Upper lobe of right lung (tissue), 1 donor: Measurements from ENCODE around the gene ASF1B. TPM values are rescaled to one million over a fixed set of nuclear protein-coding genes. Genes with fewer than 3 reads are reported as not detected.

Experiments used
- ATAC-seq: fragments of 200-7000 bp; cut with Tn5 transposase; one replicate; pipeline ENCODE4 v1.9.1; 2020; ENCODE audit warnings: mild to moderate bottlenecking, moderate library complexity
- DNase-seq: peaks from one replicate; pipeline ENCODE4 v3.0.0-alpha.2; 2020
- H3K27ac ChIP-seq: fragments of 200-600 bp; one replicate; pipeline ENCODE4 v1.8.0; 2022
- H3K27me3 ChIP-seq: fragments of 200-600 bp; one replicate; pipeline ENCODE4 v1.8.0; 2022; ENCODE audit warnings: mild to moderate bottlenecking
- H3K36me3 ChIP-seq: fragments of 200-600 bp; one replicate; pipeline ENCODE4 v1.8.0; 2022
- H3K4me1 ChIP-seq: fragments of 200-600 bp; one replicate; pipeline ENCODE4 v1.8.0; 2022
- H3K4me3 ChIP-seq: fragments of 200-600 bp; one replicate; pipeline ENCODE4 v1.8.0; 2022; ENCODE audit warnings: mild to moderate bottlenecking
- H3K9me3 ChIP-seq: fragments of 200-600 bp; one replicate; pipeline ENCODE4 v1.8.0; 2022
- CTCF ChIP-seq: fragments of 200-600 bp; IDR thresholded peaks from one replicate; pipeline ENCODE4 v1.8.0; 2022; ENCODE audit warnings: antibody characterized with exemption
- intact Hi-C: fragments of 100-400 bp; cut with DNase I; formaldehyde crosslinking; loops from one replicate; pipeline ENCODE4 v1.11.0; 2022
- total RNA-seq: library from RNA; stranded (reverse); fragmentation: NEBNext Ultra II Directional; extraction: Animal tissue kit (Norgen Biotek cat#: 25700); gene quantifications from one replicate; pipeline ENCODE4 v1.2.1, GENCODE V29; 2021
- donor health status: DM: no; HTN: yes; CAD: no; lungs with severe emphysema.

Gene ASF1B
- total RNA-seq, 1 donor from 2014 or later: 1.9 TPM

GRCh38 chr19:14070268-14071050 lies 65.9 kb downstream of the ASF1B start:
- ATAC-seq (no peak), DNase-seq (no peak)
- no peak overlapping the region for H3K27ac ChIP-seq
- H3K36me3 ChIP-seq: no peaks in the 10 kb centered on the region
- intact Hi-C loops: no loop called here
- no peaks in the 10 kb centered on the region for H3K9me3 ChIP-seq
- no peak overlapping the region for H3K4me3 ChIP-seq
- TF ChIP-seq CTCF: no peak
- H3K27me3 ChIP-seq: no peaks in the 10 kb centered on the region
- peaks cover 22% of the 10 kb centered on the region for H3K4me1 ChIP-seq

Other genes starting within 250 kb of the ASF1B start
- 2.0 TPM for gene BRME1, start 230.5 kb downstream of the ASF1B start, total RNA-seq
- gene CC2D1A, start 230.4 kb downstream of the ASF1B start, total RNA-seq: 28.9 TPM
- gene PODNL1, start 198.2 kb downstream of the ASF1B start, total RNA-seq: 2.8 TPM
- gene DCAF15, start 184.1 kb downstream of the ASF1B start, total RNA-seq: 35.1 TPM
- gene RFX1, start 130.3 kb downstream of the ASF1B start, total RNA-seq: 17.8 TPM
- not detected for gene RLN3, start 108.4 kb downstream of the ASF1B start, total RNA-seq
- 16.2 TPM for gene IL27RA, start 104.8 kb downstream of the ASF1B start, total RNA-seq
- 10.0 TPM for gene PALM3, start 74.5 kb downstream of the ASF1B start, total RNA-seq
- gene MISP3, start 63.8 kb downstream of the ASF1B start, total RNA-seq: 6.7 TPM
- gene C19orf67, start 50.8 kb downstream of the ASF1B start, total RNA-seq: not detected
- gene SAMD1, start 45.8 kb downstream of the ASF1B start, total RNA-seq: 45.9 TPM
- gene PRKACA, start 18.8 kb downstream of the ASF1B start, total RNA-seq: 85.7 TPM
- gene ADGRL1, start 69.6 kb upstream of the ASF1B start, total RNA-seq: 26.3 TPM
- 165 TPM for gene ADGRE5, start 244.9 kb upstream of the ASF1B start, total RNA-seq